Activated gamma-delta T cell (primary cell): ENCODE results near the gene TRIM17.

ENCODE experiments used
- DNase-seq: peaks from one replicate; lab custom pipeline; 2025; lab: John Stamatoyannopoulos, UW

Gene TRIM17

GRCh38 chr1:228401782-228402640, 14.7 kb downstream of the TRIM17 start:
- DNase-seq: no peak

- no peak for DNase-seq
Observed at GRCh38 chr1:228400692-228401454, 15.8 kb downstream of the TRIM17 start.

DNA sequence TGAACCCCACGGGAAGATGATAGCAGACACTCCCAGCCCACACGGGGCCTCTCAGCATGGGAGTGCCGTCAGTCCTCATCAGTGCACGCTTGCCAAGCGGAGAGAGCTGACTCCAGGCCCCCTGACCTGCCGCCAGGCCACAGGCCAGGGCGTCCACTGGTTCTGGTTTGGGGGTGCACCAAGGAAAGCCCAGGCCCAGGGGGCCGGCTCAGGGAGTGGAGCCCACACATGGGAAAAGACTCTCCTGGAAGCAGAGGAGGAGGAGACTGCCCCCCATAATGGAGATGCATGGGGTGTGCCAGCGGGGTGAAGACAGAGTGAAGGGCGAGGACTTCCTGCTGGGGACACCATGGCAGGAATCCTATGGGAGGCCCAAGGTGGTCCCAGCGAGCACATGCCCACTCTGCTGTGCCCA, 16.4 kb downstream of the TRIM17 start:
- no peak for DNase-seq

GRCh38 chr1:228399531-228400236, 17.0 kb downstream of the TRIM17 start:
- DNase-seq: no peak

GRCh38 chr1:228398741-228399461, 17.8 kb downstream of the TRIM17 start:
- no peak for DNase-seq

DNA sequence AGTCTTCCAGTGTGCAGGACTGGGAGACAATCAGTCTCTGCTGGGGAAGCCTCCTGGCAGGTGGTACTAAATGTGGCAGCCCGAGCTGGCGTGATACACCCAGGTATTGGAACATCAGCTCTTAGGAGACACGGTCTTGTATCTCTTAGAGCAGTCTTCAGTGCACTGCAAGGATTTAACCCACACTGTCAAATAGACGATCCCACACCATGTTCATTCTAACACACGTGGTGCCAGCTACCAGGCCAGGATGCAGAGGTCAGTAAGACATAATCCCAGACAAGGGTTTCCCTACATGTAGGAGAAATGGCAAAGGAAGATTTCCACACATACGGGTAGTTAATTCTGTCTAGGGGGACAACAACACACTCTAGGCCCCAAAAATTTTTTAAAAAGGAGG, 18.7 kb downstream of the TRIM17 start:
- no peak for DNase-seq

GRCh38 chr1:228396770-228397662, 19.6 kb downstream of the TRIM17 start:
- no peak for DNase-seq

DNA sequence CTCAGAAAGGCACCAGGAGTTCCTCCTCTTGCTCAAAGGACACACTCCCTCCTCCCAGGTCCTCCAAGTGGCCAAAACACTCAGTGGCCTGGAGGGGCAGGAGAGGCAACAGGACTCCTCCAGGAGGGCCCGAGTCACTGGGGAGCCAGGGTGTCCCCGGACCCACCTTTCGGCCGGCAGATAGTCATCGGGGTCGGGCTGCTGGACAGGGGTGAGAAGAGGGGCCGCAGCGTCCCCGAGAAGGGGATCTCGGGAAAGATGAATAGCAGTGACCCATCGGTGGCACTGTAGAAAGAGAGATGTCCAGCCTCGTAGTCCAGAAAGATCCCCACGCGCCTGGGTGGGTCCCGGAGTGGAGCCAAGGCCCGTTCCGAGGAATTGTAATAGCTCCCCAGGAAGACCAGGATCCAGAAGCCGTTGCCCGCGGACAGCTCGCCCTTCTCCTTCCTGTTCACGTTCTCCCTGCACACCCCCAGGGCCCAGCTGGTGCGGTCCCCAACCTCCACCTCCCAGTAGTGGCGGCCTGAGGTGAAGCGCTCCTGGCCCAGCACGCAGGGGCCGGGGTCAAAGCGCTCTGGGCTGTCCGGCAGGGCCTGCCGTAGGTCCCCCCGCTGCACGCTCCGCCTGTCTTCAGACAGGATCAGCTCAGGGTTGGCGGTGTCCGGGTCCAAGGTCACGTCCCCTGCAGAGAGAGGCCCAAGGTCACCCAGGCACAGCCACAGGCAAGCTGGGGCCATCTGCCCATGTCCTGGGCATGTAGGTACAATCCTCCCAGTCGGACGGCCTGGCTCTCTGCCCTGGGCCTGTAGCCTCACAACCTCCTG, 21.9 kb downstream of the TRIM17 start:
- no peak for DNase-seq

DNA sequence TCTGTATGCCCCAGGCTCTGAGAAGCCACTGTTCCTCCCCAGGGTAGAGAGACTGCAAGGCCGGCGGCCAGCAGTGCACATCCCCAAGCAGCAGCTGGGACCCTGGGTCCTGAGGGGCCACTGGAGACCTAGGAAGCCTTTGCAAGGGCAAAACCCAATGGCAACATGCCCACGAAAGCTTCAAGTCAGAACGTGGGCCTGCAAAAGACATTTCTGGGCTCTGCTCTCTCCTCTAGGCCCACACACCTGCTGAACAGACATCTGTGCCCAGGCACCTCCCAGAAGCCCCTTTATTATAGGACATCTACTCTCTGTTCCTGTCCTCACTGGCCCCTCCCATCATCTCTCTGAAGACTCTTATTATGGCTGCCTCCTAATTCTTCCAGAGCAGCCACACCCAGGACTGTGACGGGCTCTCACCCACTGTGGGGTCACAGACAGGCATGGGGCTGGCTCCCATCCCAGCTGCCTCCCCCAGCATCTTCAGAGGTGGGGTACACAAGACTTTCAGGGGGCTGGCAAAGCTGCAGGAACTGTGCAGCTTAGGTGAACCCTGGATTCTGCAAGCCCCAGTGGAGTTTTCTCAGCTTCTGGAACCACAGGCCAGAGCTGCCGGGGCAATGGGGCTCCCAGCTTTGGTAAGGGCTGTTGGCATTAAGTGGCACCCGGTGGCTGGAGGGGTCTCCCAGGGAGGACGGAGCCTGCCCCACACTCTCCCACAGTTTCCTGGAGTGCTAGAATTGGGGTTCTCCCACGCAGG, 22.7 kb downstream of the TRIM17 start:
- DNase-seq: no peak

DNA sequence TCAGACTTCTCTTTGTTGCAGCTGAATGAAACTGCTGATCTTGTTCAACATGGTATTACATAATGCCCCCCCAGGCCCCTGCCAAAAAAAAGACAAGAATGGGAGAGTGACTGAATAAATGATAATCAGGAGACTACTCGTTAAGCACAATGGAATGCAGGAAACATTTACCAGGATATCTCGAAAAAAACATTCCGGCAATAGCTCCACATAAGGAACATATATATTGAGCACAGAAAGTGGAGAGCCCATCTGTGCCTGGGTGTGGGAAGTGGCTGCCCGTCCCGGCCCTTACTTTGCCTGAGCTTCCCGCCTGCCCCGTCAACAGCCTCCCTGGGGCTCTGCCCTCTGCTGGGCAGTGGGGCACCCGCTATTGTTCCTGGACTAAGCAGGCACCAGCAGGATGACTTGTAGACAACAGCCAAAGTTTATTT, 23.4 kb downstream of the TRIM17 start:
- DNase-seq: no peak

DNA sequence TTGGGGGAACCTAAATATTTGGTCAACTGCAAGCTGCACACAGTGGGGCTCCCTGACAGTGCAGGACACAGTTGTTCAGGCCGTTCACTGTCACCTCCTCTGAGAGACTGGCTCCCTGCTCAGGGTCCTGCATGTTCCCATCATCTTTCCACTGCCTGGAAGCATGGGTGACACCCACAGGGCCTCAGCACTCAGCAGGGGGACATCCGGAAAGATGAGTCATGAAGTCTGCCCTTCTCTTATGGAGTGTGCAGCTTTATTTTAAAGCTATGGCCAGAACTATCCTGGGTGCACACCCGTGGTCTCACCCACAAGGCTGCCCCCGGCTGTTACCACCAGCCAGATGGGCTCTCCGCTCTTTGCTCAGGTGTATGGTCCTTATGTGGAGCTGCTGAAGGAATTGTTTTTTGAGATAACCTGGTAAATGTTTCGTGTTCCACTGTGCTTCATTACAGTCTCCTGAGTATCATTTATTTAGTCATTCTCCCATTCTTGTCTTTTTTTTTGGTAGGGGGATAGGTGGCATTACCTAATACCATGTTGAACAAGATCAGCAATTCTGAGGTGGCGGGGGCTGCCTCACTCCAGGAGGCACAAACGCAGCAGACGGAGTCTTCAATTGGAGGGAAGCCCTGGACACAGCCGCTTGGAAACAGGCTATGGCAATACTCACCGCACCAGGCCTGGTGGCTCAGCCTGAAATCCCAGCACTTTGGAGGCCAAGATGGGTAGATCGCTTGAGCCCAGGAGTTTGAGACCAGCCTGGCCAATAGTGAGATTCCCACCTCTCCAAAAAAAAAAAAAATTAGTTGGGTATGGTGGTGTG, 24.3 kb downstream of the TRIM17 start:
- no peak for DNase-seq

GRCh38 chr1:228391411-228392020, 25.1 kb downstream of the TRIM17 start:
- no peak for DNase-seq

GRCh38 chr1:228390649-228391048, 26.0 kb downstream of the TRIM17 start:
- no peak for DNase-seq

DNA sequence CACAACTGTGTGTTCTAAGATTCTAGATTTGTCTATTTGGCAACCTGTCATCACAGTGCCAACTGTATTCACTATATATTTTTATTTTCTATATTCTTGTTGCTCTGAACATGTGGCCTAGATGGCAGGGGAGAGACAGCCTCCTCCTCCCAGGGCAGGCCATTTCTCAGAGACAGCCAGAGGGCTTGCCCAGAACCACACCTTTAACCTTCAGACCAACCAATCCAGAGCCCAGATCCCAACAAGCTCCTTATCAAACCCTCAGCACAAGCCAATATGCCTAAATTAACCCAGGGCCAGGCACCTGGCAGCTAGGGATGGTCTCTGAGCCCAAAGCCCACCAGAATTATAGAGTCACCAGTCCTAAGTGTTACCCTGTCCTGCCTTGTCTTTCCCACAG, 29.3 kb downstream of the TRIM17 start:
- no peak for DNase-seq

GRCh38 chr1:228385232-228385631, 31.4 kb downstream of the TRIM17 start:
- no peak for DNase-seq

DNA sequence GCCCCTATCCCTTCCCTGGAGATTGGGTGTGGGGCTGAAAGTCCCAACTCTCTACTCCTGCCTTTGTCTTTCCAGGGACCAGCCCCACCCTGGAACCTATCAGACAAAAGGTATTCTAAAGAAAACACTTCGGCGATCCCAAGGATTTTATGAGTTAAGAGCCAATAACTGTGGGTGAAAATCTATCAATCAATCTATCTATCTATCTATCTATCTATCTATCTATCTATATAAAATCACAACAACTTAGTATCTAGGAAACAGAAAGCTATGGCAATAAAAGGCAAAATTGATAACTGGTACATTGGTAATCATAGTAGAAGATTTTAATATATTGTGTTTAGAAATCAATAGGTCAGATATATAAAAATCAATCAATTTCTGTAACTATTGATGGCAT, 32.9 kb downstream of the TRIM17 start:
- no peak for DNase-seq

DNA sequence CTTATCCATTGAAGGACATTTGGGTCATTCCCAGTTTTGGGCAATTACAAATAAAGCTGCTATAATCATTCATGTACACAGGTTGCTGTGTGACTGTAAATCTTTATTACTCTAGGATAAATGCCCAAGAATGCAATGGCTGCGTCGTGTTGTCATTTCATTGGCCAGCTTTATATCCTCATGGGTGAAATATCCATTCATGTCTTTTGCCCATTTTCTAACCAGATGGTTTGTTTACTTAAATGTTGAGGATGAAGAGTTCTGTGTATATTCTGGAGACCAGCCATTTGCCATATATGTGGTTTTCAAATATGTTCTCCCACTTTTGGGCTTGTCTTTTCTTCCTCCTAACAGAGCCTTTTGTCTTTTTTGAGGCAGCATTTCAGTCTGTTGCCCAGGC, 35.3 kb downstream of the TRIM17 start:
- DNase-seq: no peak

- DNase-seq: no peak
Observed at GRCh38 chr1:228379666-228380065, 37.0 kb downstream of the TRIM17 start.
